ENCODE results near the gene SEZ6. TPM values are rescaled to one million over a fixed set of nuclear protein-coding genes. Genes with fewer than 3 reads are reported as not detected.

The SEZ6 gene
- total RNA-seq, 4 donors from 2014 or later: not detected

GRCh38 chr17:29039764-29040598, 34.1 kb upstream of the SEZ6 start:
- Histone ChIP-seq H3K36me3 (no peaks in the 10 kb centered on the region), H3K4me1 (peaks cover 14% of the 10 kb centered on the region), H3K27me3 (peaks cover 15% of the 10 kb centered on the region), H3K27ac (no peak overlapping the region), H3K9me3 (no peaks in the 10 kb centered on the region), H3K4me3 (no peak overlapping the region)
- 79% methylated on average over 12 of the region's 13 CpGs for WGBS
- DNase-seq (ENCODE audit: low spot score in 2 of 2): no peak
- TF ChIP-seq POLR2A (IDR thresholded peaks at IDR 0.05): no peak
- TF ChIP-seq CTCF (IDR thresholded peaks at IDR 0.05): no peak
- no peak for TF ChIP-seq EP300 (IDR thresholded peaks at IDR 0.05)
- TF ChIP-seq POLR2AphosphoS5 (IDR thresholded peaks at IDR 0.05): no peak

GRCh38 chr17:29038085-29038795, 32.4 kb upstream of the SEZ6 start:
- H3K4me3 ChIP-seq: no peak overlapping the region
- no peak for TF ChIP-seq EP300 (IDR thresholded peaks at IDR 0.05)
- 32% methylated on average over 15 of the region's 15 CpGs for WGBS

GRCh38 chr17:29037739-29038084, 31.9 kb upstream of the SEZ6 start:
- peaks cover 35% of the 10 kb centered on the region for H3K27me3 ChIP-seq
- H3K36me3 ChIP-seq: no peaks in the 10 kb centered on the region
- H3K4me3 ChIP-seq: no peak overlapping the region
- H3K9me3 ChIP-seq: no peaks in the 10 kb centered on the region
- TF ChIP-seq CTCF (IDR thresholded peaks at IDR 0.05) (no peak), POLR2AphosphoS5 (IDR thresholded peaks at IDR 0.05) (no peak), EP300 (IDR thresholded peaks at IDR 0.05) (no peak), POLR2A (IDR thresholded peaks at IDR 0.05) (no peak)
- no peak for DNase-seq (ENCODE audit: low spot score in 2 of 2)
- WGBS: 47% methylated on average over 10 of the region's 10 CpGs
- H3K4me1 ChIP-seq: peaks cover 9% of the 10 kb centered on the region
- H3K27ac ChIP-seq: no peak overlapping the region

More at GRCh38 chr17:29038085-29038795, 32.4 kb upstream of the SEZ6 start:
- H3K9me3 ChIP-seq: no peaks in the 10 kb centered on the region
- H3K27me3 ChIP-seq: peaks cover 30% of the 10 kb centered on the region
- no peaks in the 10 kb centered on the region for H3K36me3 ChIP-seq
- DNase-seq (ENCODE audit: low spot score in 2 of 2): no peak
- peaks cover 14% of the 10 kb centered on the region for H3K4me1 ChIP-seq
- no peak overlapping the region for H3K27ac ChIP-seq

- no peaks in the 10 kb centered on the region for H3K36me3 ChIP-seq
- H3K27me3 ChIP-seq: peaks cover 46% of the 10 kb centered on the region
- H3K4me1 ChIP-seq: peaks cover 6% of the 10 kb centered on the region
- no peak for DNase-seq (ENCODE audit: low spot score in 2 of 2)
- no peaks in the 10 kb centered on the region for H3K9me3 ChIP-seq
- H3K27ac ChIP-seq: no peak overlapping the region
- TF ChIP-seq POLR2AphosphoS5 (IDR thresholded peaks at IDR 0.05) (no peak), POLR2A (IDR thresholded peaks at IDR 0.05) (no peak), EP300 (IDR thresholded peaks at IDR 0.05) (no peak), CTCF (IDR thresholded peaks at IDR 0.05) (no peak)
- 70% methylated on average over 4 of the region's 5 CpGs for WGBS
- H3K4me3 ChIP-seq: no peak overlapping the region
These were observed 30.8 kb upstream of the SEZ6 start for GRCh38 chr17:29036584-29036983.

GRCh38 chr17:29034510-29034909, 28.7 kb upstream of the SEZ6 start:
- WGBS: 64% methylated on average over 1 of the region's 1 CpG
- Histone ChIP-seq H3K4me1 (peaks cover 6% of the 10 kb centered on the region), H3K27ac (no peak overlapping the region), H3K36me3 (no peaks in the 10 kb centered on the region), H3K9me3 (no peaks in the 10 kb centered on the region), H3K27me3 (peaks cover 65% of the 10 kb centered on the region), H3K4me3 (no peak overlapping the region)
- DNase-seq (ENCODE audit: low spot score in 2 of 2): no peak
- TF ChIP-seq CTCF (IDR thresholded peaks at IDR 0.05): no peak
- no peak for TF ChIP-seq POLR2AphosphoS5 (IDR thresholded peaks at IDR 0.05)
- TF ChIP-seq POLR2A (IDR thresholded peaks at IDR 0.05): no peak
- no peak for TF ChIP-seq EP300 (IDR thresholded peaks at IDR 0.05)
